ENCODE results near the gene TLN1. TPM values are rescaled to one million over a fixed set of nuclear protein-coding genes. Genes with fewer than 3 reads are reported as not detected.
A peak's percentile ranks its signal among the peaks of the same experiment; 100 is the strongest.

TLN1 gene
- total and polyA plus RNA-seq, 2 of the 4 experiments (the other 2 are of a cell fraction), result 228 to 346 TPM

DNA sequence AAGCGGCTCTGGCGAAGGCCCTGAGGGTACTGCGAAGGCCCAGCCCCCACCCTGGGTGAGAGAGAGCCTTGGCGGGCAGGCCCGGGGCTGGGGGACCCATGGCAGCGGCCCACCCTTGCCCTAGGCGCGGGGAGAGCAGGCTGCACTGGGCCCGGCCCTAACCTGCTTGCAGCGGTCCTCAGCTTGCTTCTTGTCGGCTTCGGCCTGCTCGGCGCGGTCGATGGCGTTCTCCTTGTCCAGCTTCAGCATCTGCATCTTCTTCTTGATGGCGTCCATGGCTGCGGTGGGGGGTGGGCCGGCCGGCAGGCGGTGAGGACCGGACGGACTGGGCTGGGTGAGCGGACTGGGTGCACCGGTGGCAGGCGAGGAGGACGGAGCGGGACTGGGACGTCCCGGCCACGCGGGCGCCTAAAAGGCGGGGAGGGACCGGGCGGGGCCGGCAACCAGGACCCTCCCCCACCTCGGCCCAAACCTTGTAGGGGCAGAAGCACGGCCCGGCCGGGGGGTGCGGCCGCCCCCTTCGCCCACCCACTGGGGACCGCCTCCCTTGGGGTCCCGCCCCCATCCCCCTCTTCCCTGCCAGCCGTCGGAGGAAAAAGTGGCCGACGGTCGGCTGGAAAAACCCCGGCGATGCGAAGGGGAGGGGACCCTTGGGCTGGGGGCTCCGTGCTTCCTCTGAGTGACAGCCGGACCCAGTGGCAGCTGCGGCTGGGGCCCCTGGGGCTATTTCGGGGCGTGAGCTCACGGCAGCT lies 42.3 kb downstream of the TLN1 start, which contains the start of gene TPM2:
Gene TPM2 (minus strand): TSS at position 384 of the 752 bp plus-strand sequence. CDS start 108 bp downstream, at position 276.
- Histone ChIP-seq H3K56ac (ENCODE audit: extremely low read depth, insufficient read depth, low read length) (peak within 1 kb of the TSS; percentile 97), H3K4me3 (ENCODE audit: insufficient read depth, low read depth, low read length) (peak within 1 kb of the TSS; percentile 83), H3K9ac (ENCODE audit: low read depth, low read length) (peak within 1 kb of the TSS; percentile 98), H4K5ac (ENCODE audit: low read depth, low read length) (peak within 1 kb of the TSS; percentile 73), H2AK9ac (replicated peaks; ENCODE audit: low read depth, low read length, poor library complexity) (peak within 1 kb of the TSS; percentile 98), H3K36me3 (ENCODE audit: control insufficient read depth, insufficient read depth, low read length) (peaks cover 33% of the 10 kb centered on the region), H3K18ac (ENCODE audit: low read depth, low read length) (peak within 1 kb of the TSS; percentile 93), H2BK120ac (ENCODE audit: low read depth, low read length) (peak within 1 kb of the TSS; percentile 86), H3K79me1 (ENCODE audit: low read depth in 1 of 2, low read length in 2 of 2) (peaks cover 0 to 60% of the 10 kb centered on the region in 2 experiments; a peak in 3 of 4 replicates), H3K4me2 (ENCODE audit: low read depth, low read length) (peak within 1 kb of the TSS; percentile 97), H2BK5ac (ENCODE audit: low read depth, low read length, poor library complexity, severe bottlenecking) (peak within 1 kb of the TSS; percentile 98), H2BK20ac (ENCODE audit: low read depth, low read length) (peak within 1 kb of the TSS; percentile 82), H3K9me3 (ENCODE audit: control insufficient read depth, insufficient read depth, low read length) (no peaks in the 10 kb centered on the region), H3K4me1 (ENCODE audit: control insufficient read depth, insufficient read depth, low read length) (peaks cover 26% of the 10 kb centered on the region), H4K91ac (ENCODE audit: insufficient read depth, low read depth, low read length) (peak within 1 kb of the TSS; percentile 99), H3K27me3 (ENCODE audit: control insufficient read depth, insufficient read depth, low read length) (no peaks in the 10 kb centered on the region), H2AFZ (replicated peaks; ENCODE audit: low read length, poor library complexity) (peak within 1 kb of the TSS; percentile 85), H3K14ac (replicated peaks; ENCODE audit: low read depth, low read length) (peak within 1 kb of the TSS; percentile 100), H2BK15ac (ENCODE audit: low read depth, low read length) (peak within 1 kb of the TSS; percentile 95; the same call in 2 of the 3 replicates), H3K4ac (ENCODE audit: low read depth, low read length) (peak within 1 kb of the TSS; percentile 99), H4K20me1 (ENCODE audit: insufficient read depth, low read length) (peaks cover 50% of the 10 kb centered on the region), H2AK5ac (ENCODE audit: low read depth, low read length) (peak within 1 kb of the TSS; percentile 97), H3K23ac (ENCODE audit: low read depth, low read length) (peak within 1 kb of the TSS; percentile 96), H3K27ac (ENCODE audit: insufficient read depth, low read length) (peak within 1 kb of the TSS; percentile 98), H4K8ac (ENCODE audit: low read depth in 2 of 2, low read length in 2 of 2) (peak within 1 kb of the TSS; percentile 93 to 98), H3K9me1 (ENCODE audit: insufficient read depth, low read length) (peaks cover 19% of the 10 kb centered on the region)
- ChIA-PET CTCF (interaction anchor here (0.7 to 1.2 kb wide), 2 partner anchors 29 to 38 kb away, joined by 3 to 4 read pairs; no protein-coding TSS in a partner anchor), POLR2A (ENCODE audit: unreplicated experiment) (interaction anchor here (0.5 to 2.6 kb wide), 12 partner anchors 9 to 204 kb away, joined by 3 to 25 read pairs (median 5); partner anchors contain the start of gene TLN1)
- 0% methylated on average over 13 of the region's 61 CpGs; no CpG with 5 or more reads in 1 of the 2 experiments for WGBS, 2 experiments (ENCODE audit: extremely low coverage in 2 of 2, insufficient read length in 1 of 2)
- in situ Hi-C loops (cut with MboI; ENCODE audit: low sequenced_read_pairs) (no loop called here), dilution Hi-C loops (cut with HindIII; ENCODE audit: low sequenced_read_pairs, unreplicated experiment) (no loop called here), intact Hi-C loops (cut with micrococcal nuclease) (loop anchor here (2.0 to 10.0 kb wide), 3 partner anchors 32 to 85 kb away; partner anchors contain the start of genes CCDC107, RMRP and TESK1)
- ATAC-seq (ENCODE audit: low read depth), result peak; percentile 66
- TF ChIP-seq MXI1 (IDR thresholded peaks at IDR 0.05; ENCODE audit: borderline replicate concordance, low read depth, low read length) (peak; percentile 92), FOS (IDR thresholded peaks at IDR 0.05; ENCODE audit: low read depth, low read length) (no peak), MAFK (IDR thresholded peaks at IDR 0.05; ENCODE audit: low read depth, low read length) (no peak), NFE2L2 (IDR thresholded peaks at IDR 0.05; ENCODE audit: low read depth, low read length) (no peak), CEBPB (IDR thresholded peaks at IDR 0.05; ENCODE audit: low read depth, low read length) (no peak), POLR2A (IDR thresholded peaks at IDR 0.05; ENCODE audit: low read depth, low read length) (peak; percentile 99), CHD1 (IDR thresholded peaks at IDR 0.05; ENCODE audit: low read depth, low read length) (no peak), MAZ (IDR thresholded peaks at IDR 0.05; ENCODE audit: borderline replicate concordance, low read depth, low read length) (peak; percentile 69; the same call in 1 of the 2 replicates), BHLHE40 (IDR thresholded peaks at IDR 0.05; ENCODE audit: low read depth, low read length) (no peak), SMC3 (IDR thresholded peaks at IDR 0.05; ENCODE audit: low read depth, low read length) (no peak), RAD21 (IDR thresholded peaks at IDR 0.05; ENCODE audit: low read length) (no peak)
- BruUV-seq (replicated peaks), result TSS peak; percentile 63
- DNase-seq, result peak; percentile 90
